Stimulated activated CD8-positive, alpha-beta memory T cell treated with anti-CD3 and anti-CD28 coated beads, Interleukin-15, amount 100 ng/mL, for 4 hours (primary cell): Measurements from ENCODE around the gene PRDM2.

Experiments used
- DNase-seq, 2 donors: peaks; one replicate each; pipeline ENCODE4 v3.0.0-alpha.2; 2020; ENCODE audit warnings: low read depth in 2 of 2

The PRDM2 gene

DNA sequence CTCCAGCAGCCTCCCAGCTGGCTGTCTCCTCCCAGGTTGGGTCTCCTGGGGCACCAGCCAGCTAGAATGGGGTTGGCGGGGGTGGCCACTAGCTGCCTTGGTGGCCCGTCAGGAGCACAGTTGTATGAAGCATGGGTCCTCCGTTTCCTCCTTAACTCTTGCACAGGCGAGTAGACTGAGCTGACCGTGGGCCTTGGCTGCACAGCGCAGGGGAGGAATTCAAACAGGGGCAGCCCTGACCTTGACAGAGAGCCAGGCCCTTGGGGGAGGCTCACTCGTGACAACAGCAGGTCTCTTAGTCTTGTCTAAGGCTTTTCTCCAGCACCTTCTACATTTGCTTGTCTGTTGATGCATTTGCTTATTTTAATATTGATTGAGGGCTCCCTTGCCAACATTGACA, 114.1 kb downstream of the PRDM2 start:
- no peak for DNase-seq

DNA sequence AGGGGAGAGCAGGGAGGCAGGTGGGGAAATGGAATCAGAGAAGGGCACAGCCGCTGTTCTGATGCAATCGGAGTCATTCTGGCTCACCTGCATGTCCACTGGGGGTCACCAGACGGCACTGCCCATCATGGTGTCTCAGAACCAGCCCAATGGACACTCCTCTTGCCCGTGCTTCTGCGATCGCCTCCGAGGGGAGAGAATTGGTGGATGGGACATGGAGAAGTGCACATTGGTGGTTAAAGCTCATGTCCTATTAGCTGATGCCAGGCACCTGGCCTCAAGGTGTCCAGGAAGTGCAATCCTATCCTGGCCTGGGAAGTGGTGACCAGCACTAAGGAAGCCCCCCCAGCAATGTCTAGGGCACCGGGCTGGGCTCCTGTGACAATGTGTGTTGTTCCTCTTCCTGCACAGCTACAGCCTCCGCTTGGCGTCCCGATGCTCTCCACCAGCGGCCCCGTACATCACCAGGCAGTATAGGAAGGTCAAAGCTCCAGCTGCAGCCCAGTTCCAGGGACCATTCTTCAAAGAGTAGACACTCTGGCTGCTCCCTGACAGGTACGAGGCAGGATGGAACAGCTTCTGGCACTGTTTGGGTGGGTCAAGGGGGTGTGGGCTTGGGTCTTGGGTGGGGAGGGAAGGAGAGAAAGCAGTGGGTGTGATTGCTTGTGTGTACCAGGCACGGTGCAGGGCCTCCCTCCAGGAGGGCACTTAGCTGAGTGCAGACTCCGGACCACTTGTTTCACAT, 116.2 kb downstream of the PRDM2 start:
- no peak for DNase-seq

DNA sequence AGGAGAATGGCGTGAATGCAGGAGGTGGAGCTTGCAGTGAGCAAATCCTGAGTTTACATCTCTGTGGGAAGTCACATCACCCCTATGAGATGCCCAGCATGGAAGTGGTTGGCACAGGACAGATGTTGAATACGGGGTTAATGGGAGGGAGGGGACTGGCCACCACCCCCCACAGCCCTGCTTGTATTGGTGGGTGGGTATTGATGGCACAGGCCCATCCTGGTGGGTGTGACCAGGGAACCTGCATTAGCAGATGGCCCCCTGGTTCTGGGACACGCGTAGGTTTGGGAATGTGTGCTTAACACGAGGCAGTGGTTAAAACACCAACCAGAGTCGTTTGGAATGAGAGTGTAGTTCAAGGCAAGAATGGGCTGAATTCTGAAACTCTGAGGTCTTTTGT, 117.9 kb downstream of the PRDM2 start:
- no peak for DNase-seq

DNA sequence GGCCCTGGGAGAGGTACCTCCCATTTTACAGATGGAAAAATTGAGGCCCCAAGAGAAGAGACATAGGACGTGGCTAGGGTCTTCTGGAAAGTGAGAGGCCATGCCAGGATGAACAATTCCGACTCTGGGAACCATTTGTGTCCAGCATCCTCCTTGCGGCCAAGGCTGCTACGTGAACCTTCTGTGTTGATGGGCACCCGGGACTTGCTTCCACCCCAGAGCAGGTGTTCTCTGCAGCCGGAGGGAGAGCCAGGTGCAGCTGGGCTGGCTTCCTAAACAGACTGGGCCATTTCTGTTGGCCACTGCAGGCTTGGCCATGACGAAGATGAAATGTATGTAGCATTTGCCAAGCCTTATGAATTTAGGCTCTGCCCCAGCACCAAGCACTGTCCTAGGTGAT, 118.9 kb downstream of the PRDM2 start:
- DNase-seq: no peak

DNA sequence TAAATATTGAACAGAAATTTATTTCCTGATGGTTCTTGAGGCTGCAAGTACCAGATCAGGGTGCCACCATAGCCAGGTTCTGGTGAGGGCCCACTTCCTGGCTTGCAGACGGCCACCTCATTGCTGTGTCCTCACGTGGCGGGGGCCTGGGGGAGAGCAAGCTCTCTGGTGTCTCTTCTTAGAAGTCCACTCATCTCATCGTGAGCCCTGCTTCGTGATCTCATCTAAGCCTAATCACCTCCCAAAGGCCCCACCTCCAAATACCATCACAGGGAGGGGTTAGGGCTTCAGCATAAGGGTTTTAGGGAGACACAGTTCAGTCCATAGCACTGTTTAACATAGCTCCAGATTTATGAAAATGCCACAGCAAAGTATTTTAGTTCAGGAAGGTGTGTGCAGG, 119.7 kb downstream of the PRDM2 start:
- DNase-seq: no peak

DNA sequence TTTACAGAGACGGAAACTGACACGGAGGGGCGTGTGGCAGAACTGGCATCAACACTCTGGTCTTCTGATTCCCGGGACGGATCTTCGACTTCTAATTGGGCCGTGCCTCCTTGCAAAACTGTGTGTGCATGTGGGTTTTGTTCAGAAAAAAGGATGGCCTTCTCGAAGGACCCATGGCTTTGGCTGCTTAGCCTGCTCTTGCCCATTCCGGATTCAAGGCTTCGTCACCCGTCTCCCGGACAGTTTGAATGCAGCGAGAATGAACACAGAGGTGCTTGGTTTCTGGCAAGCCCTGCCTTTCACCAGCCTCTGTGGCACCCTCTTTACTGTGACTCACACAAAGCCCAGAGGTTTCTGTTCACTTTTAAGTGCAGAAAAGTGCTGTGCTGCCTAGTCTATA, 120.1 kb downstream of the PRDM2 start:
- DNase-seq: no peak

DNA sequence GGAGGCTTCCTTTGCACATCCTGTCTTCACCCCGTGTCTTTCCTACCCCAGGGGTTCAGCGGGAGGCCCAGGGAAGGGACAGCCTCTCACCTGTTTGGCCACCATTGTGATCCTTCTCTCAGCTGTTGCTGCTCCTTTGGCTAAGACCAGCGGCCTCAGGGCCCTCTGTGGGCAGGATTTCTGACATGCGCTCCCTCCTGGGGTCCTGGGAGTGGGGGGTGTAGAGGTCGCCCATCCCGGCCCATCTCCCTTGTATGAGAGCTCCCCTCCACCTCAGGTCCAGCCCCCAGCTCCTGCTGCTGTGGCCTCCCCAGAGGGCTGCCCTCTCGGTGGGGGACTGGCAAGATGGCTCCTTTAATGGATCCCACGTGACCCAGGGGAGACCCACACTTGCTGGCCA, 120.5 kb downstream of the PRDM2 start:
- DNase-seq: no peak

DNA sequence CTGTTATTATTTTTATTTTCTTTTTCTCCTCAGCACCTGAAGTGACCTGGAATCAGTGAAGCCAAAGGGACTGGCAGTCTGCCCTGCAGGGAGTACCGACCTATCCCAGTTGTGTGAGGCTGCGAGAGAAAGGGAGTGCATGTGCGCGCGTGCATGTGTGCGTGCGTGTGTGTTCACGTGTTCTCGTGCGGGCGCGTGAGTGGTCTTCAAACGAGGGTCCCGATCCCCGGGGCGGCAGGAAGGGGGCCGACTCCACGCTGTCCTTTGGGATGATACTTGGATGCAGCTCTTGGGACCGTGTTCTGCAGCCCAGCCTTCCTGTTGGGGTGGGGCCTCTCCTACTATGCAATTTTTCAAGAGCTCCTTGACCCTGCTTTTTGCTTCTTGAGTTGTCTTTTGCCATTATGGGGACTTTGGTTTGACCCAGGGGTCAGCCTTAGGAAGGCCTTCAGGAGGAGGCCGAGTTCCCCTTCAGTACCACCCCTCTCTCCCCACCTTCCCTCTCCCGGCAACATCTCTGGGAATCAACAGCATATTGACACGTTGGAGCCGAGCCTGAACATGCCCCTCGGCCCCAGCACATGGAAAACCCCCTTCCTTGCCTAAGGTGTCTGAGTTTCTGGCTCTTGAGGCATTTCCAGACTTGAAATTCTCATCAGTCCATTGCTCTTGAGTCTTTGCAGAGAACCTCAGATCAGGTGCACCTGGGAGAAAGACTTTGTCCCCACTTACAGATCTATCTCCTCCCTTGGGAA, 123.3 kb downstream of the PRDM2 start:
- no peak for DNase-seq

DNA sequence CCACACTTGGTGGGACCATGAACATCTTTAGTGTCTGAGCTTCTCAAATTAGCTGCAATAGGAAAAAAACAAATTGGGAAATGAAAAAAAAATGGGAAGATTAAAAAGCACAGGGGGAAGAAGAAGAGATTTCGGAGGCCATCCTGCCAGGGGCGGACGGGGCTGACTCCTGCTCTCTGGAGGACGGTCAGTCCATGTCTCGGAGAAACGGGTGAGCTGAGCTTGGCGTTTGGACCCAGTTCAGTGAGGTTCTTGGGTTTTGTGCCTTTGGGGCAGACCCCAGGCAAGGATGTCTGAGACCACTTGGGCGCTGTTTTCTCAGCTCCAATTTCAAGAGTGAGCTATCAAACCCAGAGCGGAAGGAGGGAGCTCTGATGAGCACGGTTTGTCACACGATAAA, 123.9 kb downstream of the PRDM2 start:
- no peak for DNase-seq

DNA sequence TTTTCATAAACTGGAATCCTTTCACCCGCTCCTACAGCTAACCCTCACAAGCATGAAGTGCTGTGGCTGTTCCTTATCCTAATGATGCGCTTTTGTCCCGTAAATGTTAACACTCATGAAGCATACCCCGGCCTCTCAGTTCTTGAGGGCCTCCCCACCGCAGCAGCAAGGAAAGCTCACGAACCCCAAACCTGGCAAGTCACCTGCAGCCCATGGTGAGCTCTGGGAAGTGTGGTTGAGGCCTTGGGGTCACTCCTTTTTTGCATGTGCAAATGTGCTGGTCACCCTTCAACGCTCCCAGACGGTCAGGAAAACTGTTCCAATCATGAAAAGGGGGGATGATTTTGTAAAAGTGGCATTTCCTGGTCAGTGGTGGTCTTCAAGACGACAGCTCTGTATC, 124.6 kb downstream of the PRDM2 start:
- no peak for DNase-seq

DNA sequence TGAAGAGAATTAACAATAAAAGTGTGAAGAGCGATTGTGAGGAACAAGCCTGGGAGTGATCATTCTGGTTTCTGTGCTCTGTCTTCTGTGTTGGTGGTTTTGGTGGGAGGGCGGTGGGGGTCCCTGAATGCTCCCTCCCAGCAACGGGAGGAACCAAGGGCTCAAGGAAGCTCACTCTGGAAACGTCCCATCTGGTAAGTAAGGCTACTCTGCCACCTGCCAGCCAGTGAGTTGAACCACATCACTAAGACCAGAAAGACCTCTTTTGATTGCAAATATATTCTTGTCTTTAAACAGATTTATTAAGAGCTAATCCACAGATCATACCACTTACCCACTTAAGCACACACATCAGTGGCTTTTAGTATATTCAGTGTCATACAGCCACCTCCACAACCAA, 125.0 kb downstream of the PRDM2 start:
- no peak for DNase-seq

DNA sequence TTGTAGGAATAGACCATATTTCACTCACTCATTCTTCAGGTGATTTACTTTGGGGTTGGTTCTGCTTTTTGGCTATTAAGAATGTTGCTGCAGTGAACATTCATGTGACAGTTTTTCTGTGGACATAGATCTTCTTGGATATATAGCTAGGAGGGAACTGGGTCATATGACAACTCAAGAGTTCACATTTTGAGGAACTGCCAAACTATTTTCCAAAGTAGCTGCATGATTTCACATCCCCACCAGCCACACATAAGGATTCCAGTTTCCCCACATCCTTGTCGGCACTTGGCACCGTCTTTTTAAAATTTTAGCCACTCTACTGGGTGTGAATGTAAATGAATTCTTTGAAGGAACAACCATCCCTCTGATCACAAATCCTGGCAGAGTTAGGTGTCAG, 126.0 kb downstream of the PRDM2 start:
- no peak for DNase-seq

DNA sequence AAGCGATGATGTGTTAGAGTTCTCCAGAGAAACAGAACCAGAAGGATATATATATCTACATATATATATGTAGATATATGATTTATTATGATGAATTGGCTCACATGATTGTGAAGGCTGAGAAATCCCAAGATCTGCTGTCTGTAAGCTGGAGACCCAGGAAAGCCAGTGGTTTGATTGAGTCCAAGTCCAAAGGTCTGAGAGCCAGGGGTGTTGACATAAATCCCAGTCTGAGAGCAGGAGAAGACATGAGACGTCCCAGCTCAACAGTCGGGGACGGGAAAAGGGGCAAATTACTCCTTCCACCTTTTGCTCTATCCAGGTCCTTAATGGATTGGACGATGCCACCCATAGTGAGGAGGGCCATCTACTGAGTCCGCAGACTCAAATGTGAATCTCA, 126.6 kb downstream of the PRDM2 start:
- no peak for DNase-seq

DNA sequence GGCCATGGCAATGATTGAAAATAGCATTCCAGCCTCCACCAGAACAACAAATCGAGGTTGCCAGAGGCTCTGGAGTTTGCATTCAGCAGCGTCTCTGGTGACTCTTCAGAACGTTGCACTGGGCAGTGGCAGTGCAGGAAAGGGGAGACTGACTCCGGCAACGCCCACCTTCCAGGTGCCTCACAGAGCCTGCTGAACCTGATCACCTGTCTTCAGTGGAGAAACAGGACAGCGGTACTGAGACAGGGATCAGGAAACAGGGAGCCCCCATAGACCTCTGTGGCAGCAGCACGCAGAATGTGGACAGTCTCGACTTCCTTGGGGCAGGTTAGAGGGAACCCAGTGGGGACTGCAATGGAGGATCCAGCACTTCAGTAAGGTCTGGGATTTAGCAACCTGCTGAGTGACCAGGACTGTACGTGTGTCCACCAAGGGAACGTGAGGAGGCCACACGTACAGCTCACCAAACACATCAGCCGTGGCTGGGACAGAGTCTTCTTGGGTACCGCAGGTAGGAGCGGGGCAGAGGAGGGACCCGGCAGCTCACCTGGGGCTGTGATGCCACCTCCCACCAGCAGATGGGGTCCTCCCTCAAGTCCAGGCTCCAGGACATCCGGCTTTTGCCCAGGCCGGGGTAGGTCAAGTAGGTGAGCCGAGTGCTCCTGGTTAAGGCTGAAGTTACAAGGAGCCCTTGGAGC, 128.6 kb downstream of the PRDM2 start:
- no peak for DNase-seq

DNA sequence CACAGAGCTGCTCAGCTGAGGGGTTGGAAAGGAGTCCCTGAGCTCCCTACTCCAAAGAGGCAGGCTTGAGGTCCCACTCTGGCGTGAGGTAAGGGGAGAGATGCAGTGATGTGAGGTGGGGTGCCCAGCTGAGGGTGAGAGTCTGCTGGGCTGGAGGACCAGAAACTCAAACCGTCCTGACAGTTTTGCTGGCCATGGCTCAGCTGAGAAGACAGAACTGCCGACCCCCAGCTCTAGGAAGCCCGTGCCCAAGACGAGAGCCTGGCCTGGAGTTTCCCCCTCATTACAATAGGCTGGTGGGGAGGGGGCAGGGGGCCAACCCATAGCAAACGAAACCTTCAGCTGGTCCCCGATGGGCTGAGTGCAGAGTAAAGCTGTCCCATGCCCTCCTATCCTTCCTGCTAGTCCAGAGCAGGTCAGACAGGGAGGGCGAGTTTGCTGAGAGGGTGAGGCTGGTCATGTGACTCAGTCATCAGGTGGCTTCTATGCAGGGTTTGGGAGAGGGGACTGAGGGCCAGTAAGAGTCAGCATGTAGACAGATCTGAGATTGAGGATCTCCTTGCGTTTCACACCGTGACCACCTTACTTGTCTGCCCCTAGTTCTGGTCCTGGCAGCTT, 129.3 kb downstream of the PRDM2 start:
- DNase-seq: no peak

DNA sequence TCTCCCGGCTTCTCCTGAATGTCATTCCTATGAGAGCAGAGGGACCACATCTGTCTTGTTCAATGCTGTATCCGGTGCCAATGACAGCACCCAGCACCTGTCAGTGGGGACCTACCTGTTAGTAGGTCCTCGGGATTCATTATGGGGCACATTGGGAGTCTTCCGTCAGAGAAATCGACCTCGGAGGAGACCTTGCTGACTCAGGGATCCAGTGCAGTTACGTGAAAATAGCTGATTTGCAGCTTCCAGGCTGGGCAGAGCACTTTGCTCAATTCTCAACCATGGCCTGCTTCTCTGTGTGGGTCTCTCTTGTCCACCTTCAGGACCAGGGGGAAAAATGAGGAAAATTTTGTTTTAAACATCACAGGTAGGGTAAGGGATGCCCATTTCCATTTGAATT, 130.2 kb downstream of the PRDM2 start:
- no peak for DNase-seq

DNA sequence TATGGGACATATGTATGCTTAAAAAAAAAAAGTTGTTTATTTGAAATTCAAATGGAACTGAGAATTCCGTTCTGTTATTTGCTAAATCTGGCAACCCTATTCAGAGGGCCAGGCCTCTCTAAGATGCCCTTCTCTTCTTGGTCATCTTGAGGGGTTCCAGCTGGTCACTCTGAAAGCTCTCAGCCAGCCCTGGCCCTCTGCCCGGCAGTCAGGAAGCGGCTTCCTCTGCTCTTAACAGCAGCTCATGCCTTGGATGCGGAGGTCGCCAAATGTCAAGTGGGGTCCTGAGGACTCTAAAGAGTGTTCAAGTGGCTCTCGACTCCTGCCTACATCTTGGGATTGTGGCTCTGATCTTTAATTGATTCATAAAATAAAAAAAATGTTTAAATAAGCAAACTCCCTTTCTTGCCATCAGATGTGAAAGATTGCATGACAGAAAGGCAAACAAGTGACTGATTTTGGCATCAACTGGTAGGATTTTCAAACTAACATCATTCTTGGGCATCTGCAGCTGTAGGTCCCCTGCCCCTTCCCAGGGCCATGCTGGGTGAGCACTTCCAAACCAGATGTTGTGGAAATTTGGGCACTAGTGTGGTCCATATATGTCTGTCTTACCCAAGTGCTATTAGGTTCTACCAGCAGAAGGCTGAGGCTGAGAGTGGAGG, 130.8 kb downstream of the PRDM2 start:
- DNase-seq: no peak

DNA sequence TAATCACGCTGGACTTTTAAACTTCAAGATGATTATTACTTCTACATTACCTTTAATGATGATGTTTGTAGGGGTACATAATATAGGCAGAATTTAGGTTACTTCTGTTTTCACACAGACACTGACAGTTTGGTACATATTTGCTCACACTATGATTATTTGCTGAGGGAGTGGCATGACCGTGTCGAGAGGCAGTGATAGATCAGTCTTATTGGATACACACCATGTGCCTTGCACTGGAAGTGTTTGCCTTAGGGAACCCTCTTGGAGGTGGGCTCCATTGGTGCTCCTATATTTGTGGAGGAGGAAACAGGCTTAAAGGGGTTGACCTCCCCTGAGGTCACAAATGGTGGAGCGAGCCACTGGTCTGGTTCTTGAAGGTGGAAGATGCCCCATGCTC, 132.1 kb downstream of the PRDM2 start:
- DNase-seq: no peak

DNA sequence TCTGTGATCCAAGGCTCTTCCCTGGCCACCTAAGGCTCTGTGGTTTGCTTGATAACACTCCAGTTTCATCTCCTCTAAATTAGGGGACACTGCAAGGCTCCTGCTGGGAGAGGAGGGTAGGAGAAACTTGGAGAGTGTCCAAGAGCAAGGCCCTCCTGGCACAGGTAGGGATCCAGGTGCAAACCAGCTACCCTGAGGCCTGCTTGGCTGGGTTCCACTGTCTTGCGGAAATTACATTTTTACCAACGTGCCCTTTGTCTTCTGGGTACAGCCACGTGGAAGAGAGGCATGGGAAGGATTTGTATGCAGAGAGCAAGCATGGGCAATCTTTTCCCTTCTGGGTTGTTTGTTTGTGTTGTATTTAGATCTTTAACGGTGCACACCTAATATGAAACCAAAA, 132.5 kb downstream of the PRDM2 start:
- DNase-seq: no peak

DNA sequence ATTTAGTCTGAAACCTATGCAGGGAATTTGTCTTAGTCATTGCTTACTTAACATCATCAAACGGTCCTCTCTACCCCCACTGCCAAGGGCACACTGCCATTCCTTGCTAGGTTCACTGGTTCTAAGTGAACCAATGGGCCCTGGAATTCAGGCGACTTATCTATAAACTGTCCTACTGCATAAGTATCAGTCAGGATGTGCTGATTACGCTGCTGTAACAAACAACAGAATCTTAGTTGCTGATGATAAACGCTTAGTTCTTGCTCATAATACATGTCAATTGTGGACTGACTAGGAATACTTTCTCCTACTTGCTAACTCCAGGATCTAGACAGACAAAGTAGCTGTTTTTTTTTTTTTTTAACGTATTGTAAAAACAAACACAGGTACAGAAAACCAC, 136.1 kb downstream of the PRDM2 start:
- DNase-seq: no peak

DNA sequence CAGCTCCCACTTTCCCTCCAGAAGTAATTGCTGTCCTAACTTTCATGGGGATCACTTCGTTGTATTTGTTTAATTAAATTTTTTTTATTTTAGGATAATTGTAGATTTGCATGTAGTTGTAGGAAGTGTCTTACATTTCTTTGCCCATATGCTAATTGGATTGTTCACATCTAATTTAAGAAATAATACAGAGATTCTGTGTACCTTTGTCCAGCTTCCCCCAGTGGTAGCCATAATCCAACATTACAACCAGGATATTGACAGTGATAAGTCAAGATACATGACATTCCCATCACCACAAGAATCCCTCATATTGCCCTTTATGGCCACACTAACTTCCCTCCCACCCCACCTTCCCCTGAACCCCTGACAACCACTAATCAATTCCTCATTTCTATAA, 136.6 kb downstream of the PRDM2 start:
- DNase-seq: no peak

DNA sequence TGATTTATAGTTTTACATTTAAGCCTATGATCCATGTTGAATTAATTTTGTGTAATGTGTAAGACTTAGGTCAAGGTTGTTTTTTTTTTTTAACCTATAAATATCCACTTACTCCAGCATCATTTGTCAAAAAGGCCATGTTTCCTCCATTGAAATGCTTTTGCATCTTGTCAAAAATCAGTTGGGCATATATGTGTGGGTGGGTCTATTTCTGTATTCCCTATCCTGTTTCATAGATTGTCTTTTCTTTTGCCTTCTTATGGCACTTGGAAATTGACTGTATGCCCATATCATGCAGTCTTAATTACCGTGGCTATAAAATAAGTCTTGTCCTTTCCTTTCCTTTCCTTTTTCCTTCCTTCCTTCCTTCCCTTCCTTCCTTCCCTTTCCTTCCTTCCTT, 138.2 kb downstream of the PRDM2 start:
- no peak for DNase-seq
